HG03097 (cell line): ENCODE data around the gene MARK4.
"Not testable (repeated sequence)": the region's sequence is repeated elsewhere in the genome, so short reads cannot be mapped to it uniquely, and the experiment has no call there.

Experiments
- ATAC-seq: cut with Tn5 transposase; IDR thresholded peaks from one replicate; pipeline ENCODE4 v1.9.1; 2021; ENCODE audit not compliant: unreplicated experiment, low FRiP score

Gene MARK4

DNA sequence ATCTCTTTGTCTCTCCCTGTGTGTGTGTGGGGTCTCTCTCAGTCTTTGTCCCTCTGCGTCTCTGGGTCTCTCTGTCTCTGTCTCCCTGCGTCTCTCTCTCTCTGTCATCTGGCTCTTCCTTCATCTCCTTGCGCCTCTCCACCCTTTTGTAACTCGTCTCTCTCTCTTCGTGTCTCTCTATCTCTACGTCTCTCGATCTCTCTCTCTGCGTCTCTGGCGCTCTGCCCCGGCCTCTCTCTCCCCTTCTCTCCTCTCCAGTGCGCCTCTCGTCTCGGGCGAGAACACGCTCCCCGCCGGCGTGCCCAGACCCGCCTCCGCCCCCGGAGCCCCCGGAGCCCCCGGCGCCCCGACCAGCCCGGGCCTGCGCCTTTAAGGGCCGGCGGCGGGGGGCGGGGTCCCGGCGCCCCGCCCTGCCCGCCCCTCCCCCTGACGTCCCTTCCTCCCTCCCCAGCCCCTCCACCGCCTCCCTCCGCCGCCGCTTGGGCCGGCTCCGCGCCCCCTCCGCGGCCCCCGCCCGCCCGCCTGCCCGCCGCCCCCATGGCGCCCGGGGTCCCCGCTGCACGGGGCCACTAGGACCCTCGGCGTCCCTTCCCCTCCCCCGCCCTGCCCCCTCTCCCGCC, at the start of gene MARK4:
TSS of gene MARK4 (plus strand) at position 440 of the 620 bp plus-strand sequence. CDS start 318 bp downstream, outside the sequence.
- ATAC-seq: no peak

GRCh38 chr19:45202637-45203036, 48.4 kb upstream of the MARK4 start:
- no peak for ATAC-seq

DNA sequence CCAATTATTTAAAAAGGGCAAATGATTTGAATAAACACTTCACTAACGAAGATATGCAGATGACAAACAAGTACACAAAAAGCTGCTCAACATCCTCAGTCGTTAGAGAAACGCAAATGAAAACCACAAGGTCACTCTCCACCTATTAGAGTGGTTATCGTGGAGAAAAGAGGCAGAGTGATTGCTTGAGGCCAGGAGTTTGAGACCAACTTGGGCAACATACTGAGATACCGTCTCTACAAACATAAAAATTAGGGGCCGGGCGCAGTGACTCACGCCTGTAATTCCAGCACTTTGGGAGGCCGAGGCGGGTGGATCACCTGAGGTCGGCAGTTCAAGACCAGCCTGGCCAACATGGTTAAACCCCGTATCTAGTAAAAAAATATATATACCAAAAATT, 45.3 kb upstream of the MARK4 start:
- no peak for ATAC-seq

- ATAC-seq: no peak
Measured at GRCh38 chr19:45206328-45206727, 44.7 kb upstream of the MARK4 start.

GRCh38 chr19:45211751-45212381, 39.2 kb upstream of the MARK4 start:
- no peak for ATAC-seq

GRCh38 chr19:45213031-45213430, 38.0 kb upstream of the MARK4 start:
- ATAC-seq: no peak

DNA sequence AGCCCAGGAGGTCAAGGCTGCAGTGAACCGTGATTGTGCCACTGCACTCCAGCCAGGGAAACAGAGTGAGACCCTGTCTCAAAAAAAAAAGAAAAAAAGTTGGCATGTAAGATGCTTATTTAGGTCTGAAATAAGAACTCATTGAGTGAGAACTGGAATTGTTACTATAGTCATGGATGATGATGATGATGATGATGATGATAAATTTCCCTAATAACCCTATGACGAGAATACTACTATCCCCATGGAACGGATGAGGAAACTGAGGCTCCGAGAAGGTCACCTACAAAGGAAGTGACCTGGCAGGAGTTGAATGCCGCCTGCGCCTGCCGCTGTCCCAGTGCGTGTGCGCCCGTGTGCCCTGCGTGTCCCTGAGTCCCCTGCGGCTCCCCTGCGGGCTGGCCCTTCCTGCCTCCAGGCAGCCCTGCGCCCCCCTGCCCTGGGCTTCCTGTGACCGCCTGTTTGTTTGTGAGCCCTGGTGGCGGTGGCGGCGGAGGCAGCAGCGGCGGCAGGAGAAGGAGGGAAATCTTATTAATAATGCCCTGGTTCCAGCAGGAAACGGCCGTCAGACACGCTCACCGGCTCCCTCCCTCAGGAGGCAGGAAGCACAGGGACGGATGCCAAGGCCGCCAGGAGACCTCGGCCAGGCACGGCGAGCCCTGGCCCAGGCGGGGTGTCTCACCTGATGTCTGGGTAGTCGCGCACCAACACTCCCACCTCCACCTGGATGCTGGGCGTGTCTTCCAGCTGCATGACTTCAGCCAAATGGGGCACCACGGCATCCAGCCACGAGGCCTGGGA, 35.5 kb upstream of the MARK4 start:
- no peak for ATAC-seq

DNA sequence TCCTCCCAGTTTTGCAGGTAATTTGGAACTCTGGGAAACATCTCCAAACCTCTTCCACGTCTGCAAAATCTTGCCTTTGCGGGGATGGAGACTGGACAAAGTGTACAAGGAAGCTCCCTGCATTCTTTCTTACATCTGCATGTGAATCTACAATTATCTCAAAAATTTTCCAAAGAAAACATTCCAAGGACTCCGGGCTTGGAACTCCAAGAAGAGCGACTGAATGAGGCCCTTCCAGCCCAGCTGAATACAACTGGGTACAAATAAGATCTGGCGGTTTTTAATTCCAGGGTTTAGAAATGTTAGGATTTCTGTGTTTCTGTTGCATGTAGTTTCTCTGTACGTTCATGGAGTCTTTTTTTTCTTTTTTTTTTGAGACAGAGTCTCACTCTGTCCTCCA, 34.4 kb upstream of the MARK4 start:
- no peak for ATAC-seq

DNA sequence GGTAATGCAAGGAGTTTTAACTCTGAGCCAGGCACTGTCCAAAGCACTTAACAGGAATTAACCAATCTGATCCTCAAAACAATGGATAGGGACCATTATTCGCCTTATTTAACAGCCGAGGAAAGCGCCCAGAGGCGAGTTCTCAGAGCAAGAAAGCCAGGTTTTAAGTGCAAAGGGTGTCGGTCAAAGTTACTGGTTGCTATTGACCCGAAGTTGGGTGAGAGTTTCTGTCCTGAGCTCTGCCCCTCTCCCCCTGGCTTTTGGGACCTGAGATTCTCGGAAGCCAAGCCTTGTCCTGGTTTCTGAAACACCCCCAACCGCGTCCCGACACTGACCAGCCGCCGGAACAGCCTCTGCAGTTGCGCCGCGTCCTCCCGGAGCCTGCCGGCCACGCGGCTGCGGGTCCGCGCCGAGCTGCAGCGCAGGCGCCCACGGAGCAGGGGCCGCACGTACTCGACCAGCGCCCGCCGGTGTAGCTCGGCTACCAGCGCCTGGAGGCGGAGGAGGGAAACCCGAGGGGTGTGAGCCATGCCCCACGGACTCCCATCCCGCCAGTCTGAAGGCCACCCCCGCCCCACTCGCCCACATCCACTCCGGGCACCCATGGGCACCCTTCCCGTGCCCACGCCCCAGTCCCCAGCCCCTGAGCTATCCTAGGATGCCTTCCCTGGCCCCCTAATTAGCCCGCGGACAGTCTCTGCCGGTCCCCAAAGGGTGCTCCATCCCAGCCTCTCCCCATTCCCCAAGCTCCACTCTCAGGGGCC, 33.7 kb upstream of the MARK4 start:
- no peak for ATAC-seq

- no peak for ATAC-seq
Measured at GRCh38 chr19:45217957-45218334, 33.1 kb upstream of the MARK4 start.

- no peak for ATAC-seq
Measured at GRCh38 chr19:45218426-45218825, 32.6 kb upstream of the MARK4 start.

DNA sequence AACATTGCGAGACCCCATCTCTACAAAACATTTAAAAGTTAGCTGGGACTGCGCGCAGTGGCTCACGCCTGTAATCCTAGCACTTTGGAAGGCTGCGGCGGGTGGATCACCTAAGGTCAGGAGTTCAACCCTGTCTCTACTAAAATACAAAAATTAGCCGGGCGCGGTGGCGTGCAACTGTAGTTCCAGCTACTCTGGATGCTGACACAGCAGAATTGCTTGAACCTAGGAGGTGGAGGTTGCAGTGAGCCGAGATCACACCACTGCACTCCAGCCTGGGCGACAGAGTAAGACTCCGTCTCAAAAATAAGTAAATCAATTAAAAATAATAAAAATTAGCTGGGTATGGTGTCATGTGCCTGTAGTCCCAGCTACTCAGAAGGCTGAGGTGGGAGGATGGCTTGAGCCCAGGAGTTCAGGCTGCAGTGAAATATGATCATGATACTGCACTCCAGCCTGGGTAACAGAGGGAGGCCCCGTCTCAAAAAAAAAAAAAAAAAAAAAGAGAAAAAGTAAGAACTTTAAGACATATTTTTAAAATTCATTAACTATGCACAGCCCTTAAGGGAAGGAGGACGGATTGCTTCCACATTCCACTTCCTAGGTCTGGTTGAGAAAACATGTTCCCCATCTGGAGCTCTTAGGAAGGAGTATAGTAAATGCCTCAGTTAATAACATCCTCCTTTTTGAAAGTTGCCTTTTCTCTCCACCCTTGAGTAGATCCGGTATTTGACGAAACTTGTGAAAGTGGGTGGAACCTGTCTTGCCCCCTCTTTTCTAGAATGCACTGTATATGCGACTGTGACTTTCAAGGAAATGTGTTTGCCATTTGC, 31.9 kb upstream of the MARK4 start:
- no peak for ATAC-seq

- no peak for ATAC-seq
Measured at GRCh38 chr19:45222724-45223123, 28.3 kb upstream of the MARK4 start.

DNA sequence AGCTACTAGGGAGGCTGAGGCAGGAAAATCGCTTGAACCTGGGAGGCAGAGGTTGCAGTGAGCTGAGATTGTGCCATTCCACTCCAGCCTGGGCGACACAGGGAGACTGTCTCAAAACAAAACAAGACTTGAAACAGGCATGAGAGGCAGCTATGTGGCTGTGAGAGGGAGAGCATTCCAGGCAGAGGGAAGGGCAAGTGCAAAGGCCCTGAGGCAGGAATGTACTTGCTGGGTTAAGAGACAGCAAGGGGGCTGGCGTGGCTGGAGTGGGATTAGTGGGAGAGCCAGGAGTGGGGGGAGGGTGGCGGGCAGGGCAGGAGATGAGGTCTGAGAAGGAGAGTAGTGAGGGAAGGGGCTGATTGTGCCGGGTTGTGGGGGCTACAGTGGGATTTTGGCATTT, 27.2 kb upstream of the MARK4 start:
- no peak for ATAC-seq

DNA sequence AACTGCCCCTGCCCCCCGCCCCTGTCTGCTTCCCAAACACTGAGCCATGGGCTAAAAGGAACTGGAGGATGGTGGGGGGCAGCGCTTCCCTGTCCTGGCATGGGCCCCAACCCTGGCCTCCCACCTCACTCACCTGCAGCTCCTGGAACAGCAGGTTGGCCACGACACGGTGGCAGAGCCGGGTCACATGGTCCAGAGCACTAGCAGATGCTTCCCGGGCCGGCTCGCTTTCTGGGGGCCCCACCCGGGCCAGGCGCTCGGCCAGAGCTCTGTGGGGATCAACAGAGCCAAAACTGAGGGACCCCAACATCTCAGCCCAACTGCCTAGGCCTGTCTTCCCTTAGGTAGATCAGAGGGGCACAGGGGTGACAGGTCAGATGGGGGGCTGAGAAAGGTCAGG, 26.4 kb upstream of the MARK4 start:
- ATAC-seq: no peak

DNA sequence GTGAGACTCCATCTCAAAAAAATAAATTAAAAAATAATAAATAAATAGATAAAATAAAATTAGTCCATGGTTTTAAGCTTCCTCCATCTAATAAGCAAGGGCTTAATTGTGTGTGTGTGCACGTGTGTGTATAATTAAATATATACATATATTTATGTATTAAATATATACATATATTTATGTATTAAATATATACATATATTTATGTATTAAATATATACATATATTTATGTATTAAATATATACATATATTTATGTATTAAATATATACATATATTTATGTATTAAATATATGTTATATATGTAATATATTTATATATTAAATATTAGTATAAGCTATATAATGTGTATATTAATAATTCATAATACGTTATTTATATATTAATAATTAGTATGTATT, 22.0 kb upstream of the MARK4 start:
- not testable (repeated sequence) for ATAC-seq

- no peak for ATAC-seq
Measured at GRCh38 chr19:45231891-45232290, 19.2 kb upstream of the MARK4 start.

DNA sequence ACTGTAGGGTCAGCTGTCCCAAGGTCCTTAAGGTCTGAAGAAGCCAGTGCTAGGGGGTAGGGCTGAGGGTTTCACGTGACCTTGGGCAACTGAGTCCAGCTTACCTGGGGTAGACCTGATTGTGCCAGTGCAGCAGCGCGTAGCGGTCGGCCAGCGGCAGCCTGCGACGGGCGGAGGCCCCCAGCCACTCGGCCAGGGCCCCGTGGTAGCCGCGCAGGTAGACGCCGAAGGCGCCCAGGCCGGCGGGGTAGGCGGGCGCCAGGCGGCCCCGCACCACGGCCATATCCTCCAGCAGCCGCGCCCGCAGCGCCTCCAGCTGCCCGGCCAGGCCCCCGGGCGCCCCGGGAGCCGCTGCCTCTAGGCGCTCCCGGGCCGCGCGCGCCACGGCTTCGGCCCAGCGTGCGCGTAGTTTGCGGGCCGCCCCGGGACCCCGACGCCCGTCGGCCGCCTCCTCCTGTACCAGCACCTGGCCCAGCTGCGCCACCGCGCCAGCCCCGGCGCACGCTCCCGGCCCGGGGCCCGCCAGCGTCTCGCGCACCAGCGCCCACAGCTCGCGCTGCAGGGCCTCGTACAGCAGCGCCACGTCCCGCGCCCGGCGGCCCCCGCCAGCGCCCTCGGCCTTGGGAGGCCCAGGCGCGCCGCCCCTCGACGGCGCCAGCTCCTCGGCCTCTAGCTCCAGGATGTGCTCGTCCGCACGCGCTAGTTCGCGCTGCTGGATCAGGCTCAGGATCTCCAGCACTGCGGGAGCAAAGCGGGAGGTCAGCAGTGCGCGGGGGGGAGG, 16.8 kb upstream of the MARK4 start:
- ATAC-seq: no peak

DNA sequence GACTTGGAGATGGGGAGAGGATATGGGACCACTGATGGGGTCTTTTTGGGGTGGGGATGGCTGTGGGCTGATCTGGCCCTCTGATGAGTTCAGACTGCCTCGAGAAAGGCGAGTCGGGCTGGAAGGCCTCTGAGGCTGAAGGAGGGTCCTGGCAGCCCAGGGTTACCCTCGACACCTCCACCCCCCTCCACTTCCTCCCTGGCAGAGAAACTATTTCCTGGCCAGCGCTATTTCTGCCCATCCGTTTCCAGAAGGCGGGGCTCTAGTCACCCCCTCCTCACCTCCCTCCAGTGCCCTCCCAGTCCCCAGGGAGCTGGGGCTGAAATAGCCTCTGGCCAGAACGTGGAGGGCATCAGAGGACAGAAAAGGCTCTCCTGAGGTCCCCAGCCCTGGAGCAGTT, 15.6 kb upstream of the MARK4 start:
- no peak for ATAC-seq

DNA sequence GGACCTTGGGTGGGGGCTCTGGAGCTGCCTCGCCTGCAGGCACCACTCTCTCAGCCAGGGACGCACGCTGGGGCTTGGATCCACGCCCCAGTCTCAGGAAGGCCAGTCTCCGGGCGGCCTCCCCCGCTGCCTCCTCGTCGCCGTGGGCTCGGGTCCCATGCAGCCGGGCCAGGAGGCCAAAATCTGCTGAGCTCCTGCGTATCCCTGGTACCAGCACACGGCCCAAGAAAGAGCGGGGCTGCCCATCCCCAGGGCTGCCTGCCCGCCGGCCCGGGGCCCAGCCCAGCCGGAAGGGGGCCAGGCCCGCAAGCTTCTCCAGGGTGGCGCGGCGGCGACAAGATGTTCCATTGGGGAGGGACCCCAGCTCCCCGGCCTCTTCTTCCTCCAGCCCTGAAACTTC, 12.5 kb upstream of the MARK4 start:
- ATAC-seq: no peak
